HT-29 (cell line): Measurements from ENCODE around the gene HENMT1. TPM values are rescaled to one million over a fixed set of nuclear protein-coding genes. Genes with fewer than 3 reads are reported as not detected.
"Not testable (repeated sequence)": the region's sequence is repeated elsewhere in the genome, so short reads cannot be mapped to it uniquely, and the experiment has no call there.

Experiments
- DNase-seq: peaks from one replicate; pipeline ENCODE4 v3.0.0-alpha.2; 2015; ENCODE audit warnings: low spot score
- total RNA-seq: library from RNA; depleted of rRNA; stranded (reverse); fragments of >200 nt; shearing (Covaris generic); gene quantifications from 2 replicates; pipeline ENCODE4 v1.2.3, GENCODE V29; 2014; rRNA removed

Gene HENMT1
- total RNA-seq = 15.1 and 15.2 TPM in 2 replicates

- peak; percentile 53 for DNase-seq
These were observed at the start of gene HENMT1 for GRCh38 chr1:108661030-108661609. HENMT1 (minus strand) TSS chr1:108661093; CDS start chr1:108659884, 1,209 bp downstream.

DNA sequence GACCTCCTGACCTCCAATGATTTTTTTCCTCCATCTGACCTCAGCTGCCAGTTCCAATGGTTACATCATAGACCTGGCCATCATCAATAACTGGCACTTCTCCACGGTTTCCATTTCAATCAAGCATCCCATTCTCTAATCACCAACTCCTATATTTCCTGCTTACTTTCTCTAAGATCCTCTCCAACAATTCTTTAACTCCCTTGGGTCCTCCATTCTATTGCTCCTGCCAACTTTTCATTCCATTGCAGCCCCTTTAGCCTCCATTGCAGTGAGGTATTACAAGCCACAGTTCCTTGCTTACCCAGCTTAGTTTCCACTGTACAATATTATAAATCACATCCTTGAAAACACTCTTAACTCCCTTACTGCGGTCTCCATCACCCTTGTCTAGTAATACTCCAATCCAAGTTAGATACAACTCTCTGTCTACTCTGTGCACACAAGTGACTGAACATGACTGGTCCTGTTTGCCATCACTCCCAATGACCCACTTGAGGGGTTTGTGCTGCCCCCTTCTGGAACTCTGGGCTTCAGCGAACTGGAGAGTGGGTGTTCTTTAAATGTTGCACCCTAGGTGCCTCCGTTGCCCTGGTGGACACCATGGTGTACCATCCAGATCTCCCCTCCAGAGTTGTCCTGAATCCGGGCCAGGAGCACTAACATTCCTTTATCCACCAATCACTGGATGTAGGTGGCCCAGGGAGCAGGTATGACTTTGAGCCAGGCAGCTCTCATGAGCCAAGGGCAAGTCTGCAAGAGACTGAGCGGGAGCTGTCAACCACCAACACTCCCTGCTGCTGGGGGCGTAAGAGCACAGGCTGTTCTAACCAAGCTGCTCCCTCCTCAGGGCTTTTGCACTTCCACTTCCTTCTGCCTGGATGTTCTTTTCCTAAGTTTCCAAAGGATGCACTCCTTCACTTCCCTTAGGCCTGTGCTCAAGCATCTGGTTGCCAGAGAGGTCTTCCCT is 48.1 kb upstream of the HENMT1 start:
- no peak for DNase-seq

DNA sequence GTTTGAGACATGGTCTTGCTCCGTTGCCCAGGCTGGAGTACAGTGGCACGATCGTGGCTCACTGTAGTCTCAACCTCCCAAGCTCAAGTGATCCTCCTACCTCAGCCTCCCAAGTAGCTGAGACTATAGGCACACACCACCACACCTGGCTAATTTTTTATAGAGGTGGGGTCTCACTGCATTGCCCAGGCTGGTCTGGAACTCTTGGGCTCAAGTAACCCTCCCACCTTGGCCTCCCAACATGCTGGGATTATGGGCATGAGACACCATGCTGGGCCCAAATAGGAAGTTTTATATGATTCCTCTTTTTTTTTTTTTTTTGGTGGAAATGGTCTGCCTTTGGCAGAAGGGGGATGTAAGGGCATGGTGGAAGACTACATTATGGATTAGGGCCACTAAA is 45.8 kb upstream of the HENMT1 start:
- no peak for DNase-seq

- no peak for DNase-seq
These were observed 43.6 kb upstream of the HENMT1 start for GRCh38 chr1:108704496-108704895.

- DNase-seq = no peak
These were observed 43.0 kb upstream of the HENMT1 start for GRCh38 chr1:108703939-108704338.

DNA sequence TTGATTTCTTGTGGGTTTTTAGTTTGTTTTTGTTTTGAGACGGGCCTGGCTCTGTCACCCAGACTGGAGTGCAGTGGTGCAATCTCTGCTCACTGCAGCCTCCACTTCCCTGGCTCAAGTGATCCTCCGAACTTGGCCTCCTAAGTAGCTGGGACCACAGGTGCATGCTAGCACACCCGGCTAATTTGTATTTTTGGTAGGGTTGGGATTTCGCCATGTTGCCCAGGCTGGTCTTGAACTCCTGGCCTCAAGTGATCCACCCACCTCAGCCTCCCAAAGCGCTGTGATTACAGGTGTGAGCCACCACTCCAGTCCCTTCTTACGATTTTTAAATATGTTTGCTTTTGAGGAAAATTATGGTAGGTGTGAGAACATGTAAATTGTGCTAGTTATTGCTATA is 41.2 kb upstream of the HENMT1 start:
- not testable (repeated sequence) for DNase-seq

DNA sequence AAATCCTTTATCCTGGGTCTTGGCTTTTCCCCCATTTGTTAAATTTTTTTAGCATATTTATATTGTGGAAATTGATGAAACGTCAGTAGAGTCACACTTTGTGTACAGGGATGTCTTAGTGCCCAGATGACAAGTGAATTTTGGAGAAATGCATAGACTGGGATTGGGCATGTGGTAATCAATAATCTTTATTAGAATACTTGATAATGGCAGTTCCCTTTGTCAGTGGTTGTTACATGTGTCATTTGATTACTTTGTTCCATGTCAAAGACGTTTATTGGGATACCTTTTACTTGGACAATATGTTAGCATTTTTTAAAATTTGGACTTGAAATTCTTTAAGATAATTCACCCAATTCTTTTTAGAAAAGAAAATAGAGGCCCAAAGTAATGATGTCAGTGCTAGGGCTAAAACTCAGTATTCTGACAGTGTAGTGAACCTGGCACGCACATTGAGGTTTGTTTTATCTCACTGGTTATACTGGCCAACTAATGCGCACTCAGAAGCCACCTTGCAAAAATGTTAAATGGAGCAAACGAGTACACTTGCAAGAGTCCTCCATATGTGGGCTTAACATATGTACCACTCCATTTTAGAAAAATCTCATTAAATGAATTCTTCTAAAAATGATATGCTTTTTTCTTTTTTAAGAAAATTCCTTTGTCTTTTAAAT is 40.4 kb upstream of the HENMT1 start:
- DNase-seq = no peak

DNA sequence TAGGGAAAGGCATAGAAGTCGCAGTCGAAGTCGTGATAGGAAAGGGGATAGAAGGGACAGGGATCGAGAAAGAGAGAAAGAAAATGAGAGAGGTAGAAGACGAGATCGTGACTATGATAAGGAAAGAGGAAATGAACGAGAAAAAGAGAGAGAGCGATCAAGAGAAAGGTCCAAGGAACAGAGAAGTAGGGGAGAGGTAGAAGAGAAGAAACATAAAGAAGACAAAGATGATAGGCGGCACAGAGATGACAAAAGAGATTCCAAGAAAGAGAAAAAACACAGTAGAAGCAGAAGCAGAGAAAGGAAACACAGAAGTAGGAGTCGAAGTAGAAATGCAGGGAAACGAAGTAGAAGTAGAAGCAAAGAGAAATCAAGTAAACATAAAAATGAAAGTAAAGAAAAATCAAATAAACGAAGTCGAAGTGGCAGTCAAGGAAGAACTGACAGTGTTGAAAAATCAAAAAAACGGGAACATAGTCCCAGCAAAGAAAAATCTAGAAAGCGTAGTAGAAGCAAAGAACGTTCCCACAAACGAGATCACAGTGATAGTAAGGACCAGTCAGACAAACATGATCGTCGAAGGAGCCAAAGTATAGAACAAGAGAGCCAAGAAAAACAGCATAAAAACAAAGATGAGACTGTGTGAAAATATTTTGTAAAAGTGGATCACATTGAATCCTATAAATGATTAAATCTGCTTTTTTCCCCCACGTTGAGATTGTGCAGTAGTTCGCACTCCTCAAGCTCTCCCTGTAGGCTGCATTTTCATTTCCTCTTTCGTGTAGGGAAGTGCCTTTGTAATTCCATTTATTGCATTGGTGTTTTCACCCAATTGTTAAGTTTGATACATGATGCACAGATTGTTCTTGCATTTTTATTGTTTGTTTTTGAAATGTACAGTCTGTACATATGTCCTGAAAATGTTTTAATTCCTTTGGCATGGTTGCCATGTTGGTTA is 38.8 kb upstream of the HENMT1 start:
- DNase-seq = no peak

DNA sequence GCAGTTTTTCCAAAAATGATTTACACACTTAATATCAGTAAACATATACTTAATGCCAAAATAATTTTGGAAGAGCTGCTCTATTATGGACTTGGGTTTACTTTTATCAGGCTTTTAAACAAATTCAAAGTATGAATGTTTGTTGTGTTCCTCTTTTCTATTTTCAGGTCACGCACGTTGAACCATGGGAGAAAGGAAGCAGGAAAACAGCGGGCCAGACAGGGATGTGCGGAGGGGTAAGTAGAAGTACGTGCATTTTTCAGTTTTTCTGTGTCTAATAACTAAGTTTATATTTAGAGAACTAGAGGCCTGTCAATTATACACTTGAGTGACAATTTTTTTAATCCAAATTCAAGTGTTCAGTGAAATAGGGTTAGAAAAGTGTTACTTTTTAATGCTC is 34.6 kb upstream of the HENMT1 start:
- DNase-seq = no peak

DNA sequence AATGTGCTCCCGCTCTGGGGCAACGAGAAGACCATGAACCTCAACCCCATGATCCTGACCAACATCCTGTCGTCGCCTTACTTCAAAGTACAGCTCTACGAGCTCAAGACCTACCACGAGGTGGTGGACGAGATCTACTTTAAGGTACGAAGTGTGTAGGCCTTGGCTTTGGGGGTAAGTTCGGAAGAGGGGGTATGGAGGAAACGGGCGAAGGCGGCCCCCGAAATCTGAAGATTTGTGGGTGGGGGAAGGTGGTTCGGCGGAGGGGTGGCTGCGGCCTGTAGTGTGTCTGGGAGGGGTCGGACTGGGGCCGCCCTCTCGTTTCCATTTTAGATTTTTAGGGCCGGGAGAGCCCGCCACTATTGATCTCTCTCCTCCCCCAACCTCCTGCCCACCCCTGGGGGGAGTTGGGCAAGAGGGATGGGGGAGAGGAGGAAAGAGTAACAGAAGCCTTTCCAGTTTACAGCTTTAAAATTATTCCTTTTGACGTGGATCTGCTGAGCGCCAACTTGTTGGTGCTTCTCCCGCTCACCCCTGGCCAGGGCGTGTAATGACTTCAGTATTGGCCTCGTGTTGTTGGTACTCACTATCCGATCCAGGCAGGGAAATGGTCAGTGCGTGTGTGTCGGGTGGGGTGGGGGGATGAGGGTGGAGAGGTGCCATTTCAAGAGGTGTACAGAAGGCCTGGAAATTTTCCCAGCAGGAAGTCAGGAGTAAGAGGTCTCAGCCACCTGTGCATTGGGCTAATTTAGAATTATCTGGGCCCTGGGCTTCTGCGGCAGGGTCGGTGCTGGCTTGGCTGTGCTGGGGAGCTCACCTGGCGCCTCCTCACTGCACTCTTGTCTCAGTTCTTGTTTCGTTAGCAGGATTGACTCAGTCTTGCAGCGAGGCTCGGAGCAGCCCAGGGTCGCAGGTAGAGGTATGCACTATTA is 32.1 kb upstream of the HENMT1 start:
- DNase-seq = peak; percentile 76

DNA sequence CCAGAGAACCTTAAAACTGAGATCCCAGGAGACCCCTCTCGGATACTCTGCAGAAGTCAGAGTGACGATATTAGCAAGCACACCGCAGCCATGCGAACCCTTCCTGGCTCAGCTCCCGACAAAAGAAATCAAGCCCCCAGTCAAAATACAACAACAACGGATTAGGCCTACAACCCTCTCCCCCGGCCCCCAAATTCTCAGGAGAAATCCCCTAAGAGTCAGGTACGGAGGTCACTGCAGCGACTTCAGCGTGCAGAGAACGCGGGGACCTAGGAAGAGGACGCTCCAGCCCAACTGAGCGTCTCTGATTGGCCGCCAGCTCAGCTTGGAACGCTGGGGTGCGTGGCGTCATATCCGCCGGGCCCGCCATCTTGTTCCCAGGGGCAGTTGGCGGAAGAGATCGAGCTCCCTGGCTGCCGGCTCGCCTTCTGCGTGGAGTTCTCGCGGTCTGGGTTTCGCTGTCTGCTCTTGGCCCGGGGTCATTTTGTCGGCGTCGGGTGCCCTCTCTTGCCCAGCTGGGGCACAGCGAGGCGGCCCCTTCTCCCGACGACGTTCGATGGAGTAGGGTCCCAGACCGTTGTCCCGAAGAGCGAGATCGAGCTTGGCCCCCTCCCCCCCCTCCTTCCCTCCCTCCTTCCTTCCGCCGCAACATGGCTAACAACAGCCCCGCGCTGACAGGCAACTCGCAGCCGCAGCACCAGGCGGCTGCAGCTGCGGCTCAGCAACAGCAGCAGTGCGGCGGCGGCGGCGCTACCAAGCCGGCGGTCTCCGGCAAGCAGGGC is 31.2 kb upstream of the HENMT1 start, which contains the start of gene PRPF38B:
PRPF38B (plus strand) TSS at position 369 of the 782 bp plus-strand sequence; CDS start at position 651, 282 bp downstream.
- peak; percentile 94 for DNase-seq

GRCh38 chr1:108691128-108691941 is 30.4 kb upstream of the HENMT1 start:
- peak; percentile 20 for DNase-seq

- no peak for DNase-seq
These were observed 25.9 kb upstream of the HENMT1 start for GRCh38 chr1:108686614-108687313.

DNA sequence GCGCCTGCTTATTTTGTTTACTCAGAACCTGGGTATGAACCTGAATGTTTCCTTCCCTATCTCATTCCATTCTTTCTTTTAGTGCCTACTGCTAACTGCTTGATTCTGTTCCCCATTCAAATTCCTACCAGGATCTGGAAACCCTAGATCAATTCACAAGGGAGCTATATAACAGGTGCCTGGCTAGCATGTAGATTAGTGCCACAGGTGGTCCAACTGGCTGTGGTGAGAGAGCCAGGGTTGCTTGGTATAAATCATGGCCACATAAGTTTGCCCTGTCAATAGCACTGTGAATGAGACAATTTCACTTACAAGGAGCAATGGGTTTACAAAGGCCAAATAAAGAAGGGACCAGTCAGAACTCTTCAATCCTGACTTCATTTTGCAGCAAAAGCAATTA is 24.6 kb upstream of the HENMT1 start:
- DNase-seq = no peak

DNA sequence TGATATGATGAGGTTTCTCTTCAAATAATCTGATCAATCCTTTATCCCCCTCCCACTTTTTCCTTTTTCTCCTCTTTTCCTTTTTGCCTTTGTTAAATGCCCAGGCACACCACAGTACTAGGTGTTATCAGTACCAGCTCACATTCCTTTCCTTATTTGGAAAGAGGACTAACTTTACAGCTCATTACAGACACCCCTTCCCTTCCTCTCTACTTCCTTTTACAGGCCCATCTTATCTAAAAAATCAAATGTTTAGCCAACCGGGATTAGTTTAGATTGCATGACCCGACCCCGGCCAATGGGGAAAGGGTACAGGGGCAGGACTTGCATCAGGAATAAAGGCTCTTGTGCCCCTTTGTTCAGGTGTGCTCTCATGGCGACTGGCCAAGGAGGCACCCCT is 20.8 kb upstream of the HENMT1 start:
- DNase-seq = peak; percentile 12

DNA sequence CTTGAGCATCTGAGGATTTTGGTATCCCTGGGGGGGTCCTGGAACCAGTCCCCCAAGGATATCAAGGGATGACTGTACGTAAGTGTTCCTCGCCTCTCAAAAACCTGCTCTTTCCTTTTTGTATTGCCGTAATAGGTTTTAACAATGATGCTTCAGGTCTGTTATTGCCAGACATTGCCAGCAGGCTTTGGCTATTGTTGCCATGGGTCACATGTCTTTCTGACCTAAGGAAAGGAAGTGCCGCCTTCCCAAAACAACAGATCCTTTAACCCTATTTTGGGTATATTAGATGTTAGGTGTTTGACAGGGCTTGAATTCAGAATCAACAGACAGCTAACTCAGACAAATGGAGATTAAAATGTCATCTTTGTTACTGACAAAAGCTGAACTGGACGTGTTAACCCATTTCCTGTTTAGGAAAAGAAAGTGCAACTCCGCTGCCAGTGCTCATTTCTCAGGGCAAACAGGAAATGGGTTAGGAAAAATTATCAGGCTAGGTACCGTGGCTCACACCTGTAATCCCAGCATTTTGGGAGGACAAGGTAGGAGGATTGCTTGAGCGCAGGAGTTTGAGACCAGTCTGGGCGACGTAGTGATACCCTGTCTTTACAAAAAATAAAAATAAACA is 18.8 kb upstream of the HENMT1 start:
- DNase-seq = no peak

- DNase-seq = no peak
These were observed 17.8 kb upstream of the HENMT1 start for GRCh38 chr1:108678706-108679105.
